Adrenal gland (tissue), 12 donors: Measurements from ENCODE around the gene OAS3. TPM values are rescaled to one million over a fixed set of nuclear protein-coding genes. Genes with fewer than 3 reads are reported as not detected.
A peak's percentile ranks its signal among the peaks of the same experiment; 100 is the strongest.

Experiments
- DNase-seq, 7 donors: peaks; one replicate each; pipeline ENCODE4 v3.0.0-alpha.2; 2019 to 2020
- H3K27ac ChIP-seq, 5 donors: fragments of 200-600 bp; sonication (generic) in 4 of 5; 1 replicate in 3 of 5; 2 replicates in 2 of 5; pipeline versions ENCODE4 v1.5.1 to v1.8.0; 2016 to 2020; ENCODE audit warnings: mild to moderate bottlenecking in 1 of 5
- H3K27me3 ChIP-seq: fragments of 200-600 bp; 2 replicates; pipeline ENCODE4 v1.8.0; 2021
- H3K36me3 ChIP-seq, 2 donors: fragments of 200-600 bp; replicated peaks in 1 of 2; 1 replicate in 1 of 2; 2 replicates in 1 of 2; pipeline versions ENCODE4 v1.5.1 to v1.8.0; 2018 to 2022
- H3K4me1 ChIP-seq, 2 donors: fragments of 200-600 bp; replicated peaks in 1 of 2; 1 replicate in 1 of 2; 2 replicates in 1 of 2; pipeline versions ENCODE4 v1.5.1 to v1.8.0; 2018 to 2021
- H3K4me3 ChIP-seq, 4 donors: fragments of 200-600 bp; sonication (generic) in 3 of 4; one replicate each; pipeline ENCODE4 v1.5.1; 2016 to 2018
- H3K9me3 ChIP-seq, 3 donors: fragments of 200-600 bp; sonication (generic) in 1 of 3; replicated peaks in 1 of 3; 1 replicate in 2 of 3; 2 replicates in 1 of 3; pipeline versions ENCODE4 v1.5.1 to v1.8.0; 2016 to 2021
- POLR2A ChIP-seq, 2 donors: fragments of 450-650 bp; IDR thresholded peaks; one replicate each; pipeline ENCODE4 v1.6.1; 2017; ENCODE audit warnings: antibody characterized with exemption in 2 of 2, mild to moderate bottlenecking in 2 of 2, moderate library complexity in 1 of 2
- WGBS, 4 donors: extraction: QIAGEN DNeasy Blood & Tissue Kit in 2 of 4; methylation state at CpG; one replicate each; pipeline versions ENCODE4 v1.1.5 to v1.1.7; 2013 to 2017; 5-methylcytosine and 5-hydroxymethylcytosine counted together
- intact Hi-C, 2 donors: fragments of 100-400 bp; cut with DNase I; formaldehyde crosslinking; loops; one replicate each; pipeline versions ENCODE4 v1.14.1 to v1.15.0; 2022 to 2023
- polyA plus RNA-seq, 3 donors: library from polyadenylated mRNA; stranded (reverse); fragments of 200-250 nt in 2 of 3; fragments of 350-450 nt in 1 of 3; fragmentation: Illumina TruSeq in 1 of 3; extraction: RNeasy Lipid Tissue Mini Kit (QIAGEN cat#74804) in 1 of 3; gene quantifications; one replicate each; pipeline ENCODE4 v1.2.3, GENCODE V29; 2013 to 2014
- total RNA-seq, 9 donors: library from RNA; depleted of rRNA in 4 of 9; stranded (reverse); fragments of >200 nt in 4 of 9; fragments of 120-200 nt in 1 of 9; fragmentation: NEBNext Ultra II Directional in 1 of 9; extraction: Animal tissue kit (Norgen Biotek cat#: 25700) in 1 of 9; gene quantifications; one replicate each; pipeline versions ENCODE4 v1.1.0 to v1.2.4, GENCODE V29; 2013 to 2023
- TF ChIP-seq, protein P1 (sequence below), 6 experiments: fragments of 450-650 bp in 4 of 6; fragments of 200-600 bp in 2 of 6; sonication (generic) in 1 of 6; IDR thresholded peaks; 1 replicate in 5 of 6; 2 replicates in 1 of 6; pipeline versions ENCODE4 v1.5.1 to v1.8.0; 2016 to 2021; ENCODE audit warnings: antibody characterized with exemption in 6 of 6, mild to moderate bottlenecking in 2 of 6, moderate library complexity in 1 of 6
- donor health status: healthy with polysubstance abuse.
- donor health status: Bipolar disorder and iron deficiency.
- donor health status: DM: yes; HTN: yes; CAD: no.
- donor health status: DM: no; HTN: no; CAD: no.
- donor health status: DM: no; HTN: no; CAD: no.
- donor health status: DM: yes; HTN: yes; CAD: no.

The OAS3 gene
- total and polyA plus RNA-seq, 12 donors: 2.7 to 19.4 (median 10.3) TPM

DNA sequence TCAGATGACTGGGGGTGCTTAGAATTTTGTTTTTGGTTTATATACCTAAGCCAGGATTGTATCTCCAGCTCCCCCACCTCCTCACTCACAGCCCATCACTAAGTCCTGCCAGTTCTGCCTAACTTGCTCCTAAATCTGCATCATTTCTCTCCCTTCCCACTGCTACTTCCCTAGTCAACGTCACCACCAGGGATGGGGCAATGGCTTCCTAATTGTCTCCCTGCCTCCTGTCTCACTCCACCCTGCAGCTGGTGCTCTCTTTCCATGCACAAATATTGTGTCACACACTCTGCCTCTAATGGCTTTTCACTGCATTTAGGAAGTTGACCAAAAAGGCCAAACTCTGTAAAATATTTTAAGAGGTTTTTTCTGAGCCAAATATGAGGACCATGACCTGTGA, 51.5 kb downstream of the OAS3 start:
- H3K27ac ChIP-seq: no peak overlapping the region
- no peaks in the 10 kb centered on the region for H3K27me3 ChIP-seq
- no peaks in the 10 kb centered on the region for H3K9me3 ChIP-seq
- intact Hi-C loops: no loop called here
- TF ChIP-seq POLR2A (IDR thresholded peaks at IDR 0.05): no peak
- TF ChIP-seq, protein P1, sequence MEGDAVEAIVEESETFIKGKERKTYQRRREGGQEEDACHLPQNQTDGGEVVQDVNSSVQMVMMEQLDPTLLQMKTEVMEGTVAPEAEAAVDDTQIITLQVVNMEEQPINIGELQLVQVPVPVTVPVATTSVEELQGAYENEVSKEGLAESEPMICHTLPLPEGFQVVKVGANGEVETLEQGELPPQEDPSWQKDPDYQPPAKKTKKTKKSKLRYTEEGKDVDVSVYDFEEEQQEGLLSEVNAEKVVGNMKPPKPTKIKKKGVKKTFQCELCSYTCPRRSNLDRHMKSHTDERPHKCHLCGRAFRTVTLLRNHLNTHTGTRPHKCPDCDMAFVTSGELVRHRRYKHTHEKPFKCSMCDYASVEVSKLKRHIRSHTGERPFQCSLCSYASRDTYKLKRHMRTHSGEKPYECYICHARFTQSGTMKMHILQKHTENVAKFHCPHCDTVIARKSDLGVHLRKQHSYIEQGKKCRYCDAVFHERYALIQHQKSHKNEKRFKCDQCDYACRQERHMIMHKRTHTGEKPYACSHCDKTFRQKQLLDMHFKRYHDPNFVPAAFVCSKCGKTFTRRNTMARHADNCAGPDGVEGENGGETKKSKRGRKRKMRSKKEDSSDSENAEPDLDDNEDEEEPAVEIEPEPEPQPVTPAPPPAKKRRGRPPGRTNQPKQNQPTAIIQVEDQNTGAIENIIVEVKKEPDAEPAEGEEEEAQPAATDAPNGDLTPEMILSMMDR (IDR thresholded peaks at IDR 0.05): no peak
- no peak for DNase-seq
- WGBS, 4 donors: 45 to 76% (median 53%) methylated on average over 1 of the region's 1 CpG
- H3K4me3 ChIP-seq: no peak overlapping the region
- H3K36me3 ChIP-seq: no peaks in the 10 kb centered on the region
- no peaks in the 10 kb centered on the region for H3K4me1 ChIP-seq

DNA sequence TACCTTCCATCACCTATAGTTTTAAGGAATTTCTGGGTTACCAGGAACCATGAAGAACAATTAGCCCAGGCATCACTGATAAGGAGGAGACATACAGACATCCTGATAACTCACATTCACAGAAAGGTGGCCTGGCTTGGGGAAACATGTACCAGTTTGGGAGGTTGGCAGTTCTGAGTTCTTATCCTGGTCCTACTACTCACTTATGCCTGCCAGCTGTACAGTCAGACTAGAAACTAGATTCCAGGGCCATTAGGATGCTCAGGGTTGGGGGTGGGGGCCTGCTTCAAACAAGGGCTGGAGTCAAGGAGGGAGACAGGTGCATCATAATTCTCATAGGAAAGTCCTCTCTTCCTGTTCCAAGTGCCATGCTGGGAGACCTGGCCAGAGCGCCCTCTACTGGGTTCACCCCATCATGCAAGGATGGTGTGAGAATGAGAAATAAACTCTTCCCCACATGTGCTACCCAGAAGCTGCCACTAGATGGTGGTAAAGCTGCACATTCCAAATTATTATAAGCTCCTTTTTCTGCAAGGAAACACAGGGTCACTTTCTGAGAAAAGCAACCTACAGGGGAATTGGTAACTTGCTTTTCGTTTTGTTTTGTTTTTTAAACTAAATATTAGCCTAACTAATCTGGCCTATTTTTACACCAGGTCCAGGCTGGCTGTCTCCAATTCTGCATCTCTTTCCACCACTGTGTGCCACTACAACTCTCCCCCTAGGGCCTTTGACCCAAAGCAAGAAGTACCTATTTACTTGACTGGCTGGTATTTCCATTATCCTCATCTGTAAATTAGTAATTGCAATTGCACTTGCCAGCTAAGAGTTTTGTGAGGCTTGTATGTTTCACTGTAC, 54.5 kb downstream of the OAS3 start:
- no peak overlapping the region for H3K4me3 ChIP-seq
- 0 to 21% (median 7%) methylated on average over 2 of the region's 2 CpGs for WGBS, 4 donors
- DNase-seq: peak; percentile 57 to 88 (median 64)
- no peak overlapping the region for H3K27ac ChIP-seq
- no peak for TF ChIP-seq POLR2A (IDR thresholded peaks at IDR 0.05)
- TF ChIP-seq, protein P1 (IDR thresholded peaks at IDR 0.05): peak; percentile 94 to 97 (median 96)
- H3K4me1 ChIP-seq: no peaks in the 10 kb centered on the region
- no peaks in the 10 kb centered on the region for H3K36me3 ChIP-seq
- intact Hi-C loops: loop anchor here in 1 of 2 donors (2.0 kb wide), 1 partner anchor 38 kb away; no protein-coding TSS in a partner anchor
- no peaks in the 10 kb centered on the region for H3K9me3 ChIP-seq
- H3K27me3 ChIP-seq: no peaks in the 10 kb centered on the region

- H3K9me3 ChIP-seq: no peaks in the 10 kb centered on the region
- H3K36me3 ChIP-seq: no peaks in the 10 kb centered on the region
- no peak for DNase-seq
- no peak overlapping the region for H3K27ac ChIP-seq
- TF ChIP-seq POLR2A (IDR thresholded peaks at IDR 0.05): no peak
- TF ChIP-seq, protein P1 (IDR thresholded peaks at IDR 0.05): no peak
- intact Hi-C loops: no loop called here
- H3K27me3 ChIP-seq: no peaks in the 10 kb centered on the region
- no peaks in the 10 kb centered on the region for H3K4me1 ChIP-seq
- H3K4me3 ChIP-seq: no peak overlapping the region
- 46 to 64% (median 53%) methylated on average over 5 of the region's 5 CpGs for WGBS, 4 donors
Observed at GRCh38 chr12:112995008-112995407, 56.7 kb downstream of the OAS3 start.

DNA sequence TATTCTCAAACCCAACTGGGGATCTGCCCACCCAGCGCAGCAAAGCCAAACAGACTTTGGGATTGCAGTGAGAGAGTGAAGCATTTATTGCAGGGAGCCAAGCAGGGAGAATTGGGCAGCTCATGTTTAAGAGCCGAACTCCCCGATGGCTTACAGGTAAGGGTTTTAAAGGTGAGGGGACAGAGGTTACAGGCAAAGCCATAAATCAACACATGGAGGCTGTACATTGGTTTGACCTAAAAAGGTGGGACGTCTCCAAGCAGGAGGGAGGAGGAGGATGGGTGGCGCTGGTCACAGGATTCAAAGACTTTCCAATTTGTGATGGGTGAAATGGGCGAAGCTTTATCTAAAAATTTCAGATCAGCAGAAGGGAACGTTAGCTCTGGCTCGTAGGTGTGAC, 58.2 kb downstream of the OAS3 start:
- 83 to 91% (median 87%) methylated on average over 8 of the region's 8 CpGs for WGBS, 4 donors
- no peaks in the 10 kb centered on the region for H3K36me3 ChIP-seq
- no peaks in the 10 kb centered on the region for H3K4me1 ChIP-seq

More for the DNA sequence above, 58.2 kb downstream of the OAS3 start:
- no peak for DNase-seq
- no peak for TF ChIP-seq POLR2A (IDR thresholded peaks at IDR 0.05)
- TF ChIP-seq, protein P1 (IDR thresholded peaks at IDR 0.05): no peak
- no peaks in the 10 kb centered on the region for H3K9me3 ChIP-seq
- no peak overlapping the region for H3K27ac ChIP-seq
- intact Hi-C loops: no loop called here
- no peak overlapping the region for H3K4me3 ChIP-seq
- no peaks in the 10 kb centered on the region for H3K27me3 ChIP-seq
